Endothelial cell of umbilical vein (primary cell): ENCODE measurements around the gene DTX3. TPM values are rescaled to one million over a fixed set of nuclear protein-coding genes. Genes with fewer than 3 reads are reported as not detected.

Experiments
- BruUV-seq: library from RNA; stranded (reverse); fragments of 400-500 nt; replicated peaks from 2 replicates; lab custom pipeline; 2021; lab: Mats Ljungman, UMichigan
- CTCF ChIA-PET: fragments of 300-600, 350-600 bp; sonication (Branson Sonifier 250); formaldehyde crosslinking; loops from one replicate; lab custom pipeline; 2021; ENCODE audit warnings: antibody characterized with exemption, inconsistent platforms; lab: Charles Lee
- POLR2A ChIA-PET: fragments of 300-600, 350-600 bp; sonication (Branson Sonifier 250); formaldehyde crosslinking; loops from one replicate; lab custom pipeline; 2021; ENCODE audit warnings: antibody characterized with exemption, inconsistent platforms; lab: Charles Lee
- DNase-seq: peaks from one replicate; pipeline ENCODE4 v3.0.0-alpha.2; 2011; ENCODE audit warnings: low read depth, low spot score
- FAIRE-seq: peaks from 2 replicates; lab custom pipeline; 2011; peaks lifted over from hg19 to GRCh38; lab: Jason Lieb, UNC
- H2AFZ ChIP-seq: 2 replicates; pipeline ENCODE4 v1.6.0; 2012; ENCODE audit warnings: low read depth, low read length, control low read depth, inconsistent platforms
- H3K27ac ChIP-seq: 2 replicates; pipeline ENCODE4 v1.5.1; 2011; ENCODE audit warnings: low read depth, mild to moderate bottlenecking, control low read depth, low read length, moderate library complexity; ENCODE audit not compliant: insufficient read depth
- H3K27me3 ChIP-seq, 2 experiments: 2 replicates each; pipeline versions ENCODE4 v1.6.0 to v1.6.1; 2011; ENCODE audit warnings: low read length in 2 of 2, mixed read lengths in 1 of 2; ENCODE audit not compliant: control insufficient read depth in 2 of 2, insufficient read depth in 2 of 2
- H3K36me3 ChIP-seq, 2 experiments: 2 replicates in 1 of 2; 3 replicates in 1 of 2; pipeline ENCODE4 v1.5.1; 2011; ENCODE audit warnings: low read length in 2 of 2, mild to moderate bottlenecking in 1 of 2, moderate library complexity in 1 of 2; ENCODE audit not compliant: control insufficient read depth in 2 of 2, insufficient read depth in 2 of 2; ENCODE audit errors: extremely low read depth in 1 of 2
- H3K4me1 ChIP-seq: 3 replicates; pipeline ENCODE4 v1.5.1; 2011; ENCODE audit warnings: mild to moderate bottlenecking, low read length; ENCODE audit not compliant: control insufficient read depth, insufficient read depth; ENCODE audit errors: extremely low read depth
- H3K4me2 ChIP-seq: 2 replicates; pipeline ENCODE4 v1.6.1; 2011; ENCODE audit warnings: low read length, control low read depth, mixed read lengths; ENCODE audit not compliant: insufficient read depth
- H3K4me3 ChIP-seq, 3 experiments: fragments of 200-600 bp in 1 of 3; sonication (generic), shearing (Covaris generic) in 1 of 3; replicated peaks in 1 of 3; 2 replicates each; pipeline ENCODE4 v1.5.1; 2011 to 2016; ENCODE audit warnings: control low read depth in 3 of 3, low read length in 3 of 3, mild to moderate bottlenecking in 2 of 3, inconsistent platforms in 1 of 3, low read depth in 1 of 3, moderate library complexity in 1 of 3; ENCODE audit not compliant: insufficient read depth in 1 of 3
- H3K79me2 ChIP-seq: 2 replicates; pipeline ENCODE4 v1.6.0; 2012; ENCODE audit warnings: low read length, inconsistent platforms; ENCODE audit not compliant: control insufficient read depth, insufficient read depth
- H3K9ac ChIP-seq: replicated peaks from 2 replicates; pipeline ENCODE3; 2011; ENCODE audit warnings: low read length, control low read depth; ENCODE audit not compliant: insufficient read depth; ENCODE audit errors: extremely low read depth
- H3K9me1 ChIP-seq: replicated peaks from 3 replicates; pipeline ENCODE4 v1.6.0; 2011; ENCODE audit warnings: mild to moderate bottlenecking, low read length; ENCODE audit not compliant: control insufficient read depth, insufficient read depth; ENCODE audit errors: extremely low read depth
- H3K9me3 ChIP-seq: replicated peaks from 2 replicates; pipeline ENCODE4 v1.5.1; 2012; ENCODE audit warnings: low read length, inconsistent platforms; ENCODE audit not compliant: control insufficient read depth, insufficient read depth
- H4K20me1 ChIP-seq: replicated peaks from 2 replicates; pipeline ENCODE3; 2011; ENCODE audit warnings: mild to moderate bottlenecking, low read length; ENCODE audit not compliant: control insufficient read depth, insufficient read depth; ENCODE audit errors: extremely low read depth
- CTCF ChIP-seq, 2 donors: IDR thresholded peaks; 1 replicate in 1 of 2; 2 replicates in 1 of 2; pipeline ENCODE4 v1.5.1; 2011; ENCODE audit warnings: low read length in 2 of 2, mild to moderate bottlenecking in 2 of 2, moderate library complexity in 2 of 2, control low read depth in 1 of 2, inconsistent platforms in 1 of 2, low read depth in 1 of 2; ENCODE audit not compliant: insufficient read depth in 1 of 2; ENCODE audit errors: extremely low read depth in 1 of 2
- FOS ChIP-seq: IDR thresholded peaks from 2 replicates; pipeline ENCODE4 v1.6.1; 2011; ENCODE audit warnings: mild to moderate bottlenecking, low read length, moderate library complexity, borderline replicate concordance; ENCODE audit not compliant: insufficient read depth
- GATA2 ChIP-seq: IDR thresholded peaks from 2 replicates; pipeline ENCODE4 v1.7.0; 2011; ENCODE audit warnings: low read depth, mild to moderate bottlenecking, moderate library complexity, mixed read lengths, low read length; ENCODE audit not compliant: insufficient read length, insufficient read depth
- JUN ChIP-seq: IDR thresholded peaks from 2 replicates; pipeline ENCODE4 v1.6.1; 2011; ENCODE audit warnings: borderline replicate concordance, low read depth; ENCODE audit not compliant: insufficient read length, insufficient read depth
- MAX ChIP-seq: IDR thresholded peaks from 2 replicates; pipeline ENCODE4 v1.6.1; 2011; ENCODE audit not compliant: insufficient read depth, insufficient read length
- POLR2A ChIP-seq: IDR thresholded peaks from 2 replicates; pipeline ENCODE4 v1.6.1; 2012; ENCODE audit warnings: low read depth, mild to moderate bottlenecking, control low read depth, low read length
- POLR2AphosphoS5 ChIP-seq: IDR thresholded peaks from 2 replicates; pipeline ENCODE4 v1.6.1; 2012; ENCODE audit warnings: low read depth, mild to moderate bottlenecking, control low read depth, low read length, moderate library complexity; ENCODE audit not compliant: insufficient read depth
- dilution Hi-C: fragments of 300-500 bp; cut with MboI; formaldehyde crosslinking; loops from one replicate; pipeline ENCODE4 v1.15.0; 2019; ENCODE audit warnings: low sequenced_read_pairs; ENCODE audit not compliant: extremely low pct_ligation_motif_present
- intact Hi-C: fragments of 100-400 bp; cut with micrococcal nuclease; formaldehyde crosslinking; loops from one replicate; pipeline ENCODE4 v1.10.0; 2022
- polyA plus RNA-seq, 4 experiments: library from polyadenylated mRNA; depleted of rRNA in 3 of 4; stranded (reverse) in 3 of 4; unstranded in 1 of 4; fragments of >200 nt; gene quantifications; 2 replicates each; pipeline versions ENCODE4 v1.2.1 to v1.2.3, GENCODE V29; 2011 to 2012; ENCODE audit warnings: missing spikeins in 1 of 4
- total RNA-seq: library from RNA; stranded (reverse); gene quantifications from 2 replicates; pipeline ENCODE4 v1.2.3, GENCODE V29; 2021

The DTX3 gene
- total and polyA plus RNA-seq, 2 donors (not counting 3 experiments of a cell fraction or from before 2014, with no cell fraction given): 34.5 to 51.4 TPM

DNA sequence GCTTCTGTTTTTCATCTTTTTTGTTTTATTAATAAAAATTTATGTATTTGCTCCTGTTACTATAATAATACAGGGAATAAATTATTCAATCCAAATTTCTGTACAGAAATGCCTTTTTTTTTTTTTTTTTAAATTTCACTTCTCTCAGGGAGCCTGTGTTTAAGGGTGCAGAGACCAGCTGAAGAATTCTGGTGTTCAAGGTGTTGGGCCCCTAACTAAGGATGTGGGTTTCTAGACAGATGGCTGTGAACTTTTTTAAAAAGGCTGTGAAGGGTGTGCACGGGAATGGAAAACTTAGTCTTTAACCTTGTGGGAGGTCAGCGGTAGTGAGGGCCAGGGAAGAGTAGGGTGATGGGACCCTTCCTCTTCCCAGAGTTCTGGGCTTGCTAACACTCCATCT lies 1.3 kb upstream of the DTX3 start:
- Histone ChIP-seq H2AFZ (no peak overlapping the region), H3K36me3 (no peaks in the 10 kb centered on the region), H3K4me1 (peaks cover 6% of the 10 kb centered on the region), H3K27me3 (peaks cover 0 to 4% of the 10 kb centered on the region in 2 experiments), H3K4me3 (no peak overlapping the region), H3K9me3 (no peaks in the 10 kb centered on the region), H3K9ac (no peak overlapping the region), H3K9me1 (no peaks in the 10 kb centered on the region), H3K79me2 (no peaks in the 10 kb centered on the region), H3K4me2 (no peak overlapping the region), H3K27ac (no peak overlapping the region), H4K20me1 (no peaks in the 10 kb centered on the region)
- TF ChIP-seq CTCF (IDR thresholded peaks at IDR 0.05; ENCODE audit: extremely low read depth in 1 of 2, insufficient read depth in 1 of 2, low read depth in 1 of 2, low read length in 2 of 2) (no peak), FOS (no peak), POLR2A (no peak), MAX (no peak), POLR2AphosphoS5 (no peak), GATA2 (no peak), JUN (no peak)
- POLR2A ChIA-PET: no interaction called here
- CTCF ChIA-PET: interaction anchor here (6.8 kb wide), 1 partner anchor 20 kb away, joined by 44 read pairs; no protein-coding TSS in a partner anchor
- BruUV-seq: no TSS peak
- no peak for FAIRE-seq
- intact Hi-C loops (loop anchor here (1.0 kb wide), 1 partner anchor 12 kb away; the partner anchor contains the start of gene PIP4K2C), dilution Hi-C loops (no loop called here)
- no peak for DNase-seq
